Inflammatory macrophage (primary cell): ENCODE measurements around the gene AGER.
"Not testable (repeated sequence)": the region's sequence is repeated elsewhere in the genome, so short reads cannot be mapped to it uniquely, and the experiment has no call there.

ENCODE experiments used
- DNase-seq, 2 donors: peaks; one replicate each; pipeline ENCODE4 v3.0.0-alpha.2; 2020 to 2022
- total RNA-seq, 18 experiments: gene quantifications; one replicate each; lab custom pipeline; 2026; ENCODE audit warnings: mixed read lengths in 6 of 18, inconsistent platforms in 2 of 18; lab: John Stamatoyannopoulos, UW

Gene AGER
- 0.52 to 3.4 (median 1.5) reads per million in 18 experiments for total RNA-seq

GRCh38 chr6:32184084-32184640, at the start of gene AGER:
AGER (minus strand) TSS chr6:32184253; CDS start chr6:32184222, 31 bp downstream.
- no peak for DNase-seq

- no peak for DNase-seq
Measured at GRCh38 chr6:32226434-32226833, 42.4 kb upstream of the AGER start.

GRCh38 chr6:32224696-32225095, 40.6 kb upstream of the AGER start:
- DNase-seq, result no peak

- no peak for DNase-seq
Measured at GRCh38 chr6:32223258-32224235, 39.5 kb upstream of the AGER start, which contains the start of gene NOTCH4. NOTCH4 (minus strand) TSS chr6:32224067; CDS start chr6:32223928, 139 bp downstream.

GRCh38 chr6:32222333-32223230, 38.5 kb upstream of the AGER start:
- no peak for DNase-seq

- DNase-seq, result no peak
Measured at GRCh38 chr6:32220021-32220420, 36.0 kb upstream of the AGER start.

GRCh38 chr6:32218167-32218566, 34.1 kb upstream of the AGER start:
- DNase-seq, result no peak

GRCh38 chr6:32216998-32217397, 32.9 kb upstream of the AGER start:
- no peak for DNase-seq

GRCh38 chr6:32216285-32216684, 32.2 kb upstream of the AGER start:
- DNase-seq, result no peak

GRCh38 chr6:32215617-32216016, 31.6 kb upstream of the AGER start:
- DNase-seq, result no peak

GRCh38 chr6:32214126-32214525, 30.1 kb upstream of the AGER start:
- no peak for DNase-seq

- no peak for DNase-seq
Measured at GRCh38 chr6:32213649-32214048, 29.6 kb upstream of the AGER start.

- no peak for DNase-seq
Measured at GRCh38 chr6:32212076-32212760, 28.2 kb upstream of the AGER start.

GRCh38 chr6:32211432-32211831, 27.4 kb upstream of the AGER start:
- not testable (repeated sequence) for DNase-seq

- no peak for DNase-seq
Measured at GRCh38 chr6:32210191-32210601, 26.1 kb upstream of the AGER start.

- DNase-seq, result no peak
Measured at GRCh38 chr6:32208996-32209395, 24.9 kb upstream of the AGER start.

- no peak for DNase-seq
Measured at GRCh38 chr6:32204268-32204715, 20.2 kb upstream of the AGER start.

GRCh38 chr6:32203426-32204267, 19.6 kb upstream of the AGER start:
- no peak for DNase-seq

- DNase-seq, result no peak
Measured at GRCh38 chr6:32202186-32202585, 18.1 kb upstream of the AGER start.

- no peak for DNase-seq
Measured at GRCh38 chr6:32200711-32201475, 16.8 kb upstream of the AGER start.
